Osteocyte (in vitro differentiated cells): Measurements from ENCODE around the gene SCPEP1. TPM values are rescaled to one million over a fixed set of nuclear protein-coding genes. Genes with fewer than 3 reads are reported as not detected.

Experiments
- DNase-seq: peaks from one replicate; pipeline ENCODE4 v3.0.0; 2021; ENCODE audit warnings: mixed read lengths; ENCODE audit not compliant: unreplicated experiment; ENCODE audit errors: extremely low spot score
- H3K27ac Mint-ChIP-seq: one replicate; pipeline ENCODE4 v1.8.0; 2021; ENCODE audit warnings: mild to moderate bottlenecking, mixed read lengths; ENCODE audit not compliant: unreplicated experiment
- H3K27me3 Mint-ChIP-seq: one replicate; pipeline ENCODE4 v1.8.0; 2021; ENCODE audit warnings: mixed read lengths; ENCODE audit not compliant: unreplicated experiment
- H3K36me3 Mint-ChIP-seq: one replicate; pipeline ENCODE4 v1.8.0; 2021; ENCODE audit warnings: mixed read lengths; ENCODE audit not compliant: unreplicated experiment
- H3K4me1 Mint-ChIP-seq: one replicate; pipeline ENCODE4 v1.8.0; 2021; ENCODE audit warnings: mixed read lengths; ENCODE audit not compliant: unreplicated experiment
- H3K4me3 Mint-ChIP-seq: one replicate; pipeline ENCODE4 v1.8.0; 2021; ENCODE audit warnings: mild to moderate bottlenecking, moderate library complexity, mixed read lengths; ENCODE audit not compliant: unreplicated experiment
- H3K9me3 Mint-ChIP-seq: one replicate; pipeline ENCODE4 v1.8.0; 2021; ENCODE audit warnings: mixed read lengths; ENCODE audit not compliant: unreplicated experiment
- CTCF ChIP-seq: fragments of 200-600 bp; sonication (generic); IDR thresholded peaks from 2 replicates; pipeline ENCODE4 v1.5.0; 2021; ENCODE audit warnings: antibody characterized with exemption, mild to moderate bottlenecking, moderate library complexity
- total RNA-seq: library from RNA; stranded (reverse); gene quantifications from 2 replicates; pipeline ENCODE4 v1.2.1, GENCODE V29; 2021

SCPEP1 gene
- total RNA-seq, 1 donor from 2014 or later: 68.9 TPM

GRCh38 chr17:56992364-56992763 is 14.4 kb downstream of the SCPEP1 start:
- H3K4me1 Mint-ChIP-seq: no peaks in the 10 kb centered on the region
- no peak for TF ChIP-seq CTCF
- no peak overlapping the region for H3K27ac Mint-ChIP-seq
- H3K27me3 Mint-ChIP-seq: no peaks in the 10 kb centered on the region
- DNase-seq: no peak
- H3K9me3 Mint-ChIP-seq: no peaks in the 10 kb centered on the region
- no peak overlapping the region for H3K4me3 Mint-ChIP-seq
- H3K36me3 Mint-ChIP-seq: peaks cover 40% of the 10 kb centered on the region

GRCh38 chr17:56994009-56994792 is 16.3 kb downstream of the SCPEP1 start:
- TF ChIP-seq CTCF: no peak
- Mint-ChIP-seq H3K9me3 (no peaks in the 10 kb centered on the region), H3K4me3 (no peak overlapping the region), H3K27me3 (no peaks in the 10 kb centered on the region), H3K27ac (no peak overlapping the region), H3K4me1 (no peaks in the 10 kb centered on the region), H3K36me3 (peaks cover 38% of the 10 kb centered on the region)
- no peak for DNase-seq

GRCh38 chr17:56995766-56996165 is 17.8 kb downstream of the SCPEP1 start:
- H3K36me3 Mint-ChIP-seq: peaks cover 30% of the 10 kb centered on the region
- no peak for TF ChIP-seq CTCF
- H3K9me3 Mint-ChIP-seq: no peaks in the 10 kb centered on the region
- no peaks in the 10 kb centered on the region for H3K4me1 Mint-ChIP-seq
- H3K27me3 Mint-ChIP-seq: no peaks in the 10 kb centered on the region
- H3K4me3 Mint-ChIP-seq: no peak overlapping the region
- DNase-seq: no peak
- no peak overlapping the region for H3K27ac Mint-ChIP-seq

GRCh38 chr17:56997313-56997712 is 19.4 kb downstream of the SCPEP1 start:
- no peak for TF ChIP-seq CTCF
- Mint-ChIP-seq H3K36me3 (peaks cover 24% of the 10 kb centered on the region), H3K9me3 (no peaks in the 10 kb centered on the region), H3K27me3 (no peaks in the 10 kb centered on the region), H3K4me3 (no peak overlapping the region), H3K4me1 (no peaks in the 10 kb centered on the region), H3K27ac (no peak overlapping the region)
- no peak for DNase-seq

- H3K27ac Mint-ChIP-seq: no peak overlapping the region
- H3K4me1 Mint-ChIP-seq: no peaks in the 10 kb centered on the region
- H3K36me3 Mint-ChIP-seq: peaks cover 20% of the 10 kb centered on the region
- no peak overlapping the region for H3K4me3 Mint-ChIP-seq
- DNase-seq: no peak
- H3K9me3 Mint-ChIP-seq: no peaks in the 10 kb centered on the region
- no peaks in the 10 kb centered on the region for H3K27me3 Mint-ChIP-seq
- no peak for TF ChIP-seq CTCF
Observed at GRCh38 chr17:57001541-57001940, 23.6 kb downstream of the SCPEP1 start.
